Measurements from ENCODE around the gene PTPRN2. TPM values are rescaled to one million over a fixed set of nuclear protein-coding genes. Genes with fewer than 3 reads are reported as not detected.
A peak's percentile ranks its signal among the peaks of the same experiment; 100 is the strongest.

PTPRN2 gene
- total and polyA plus RNA-seq, 2 donors from 2014 or later, result 4.8 to 6.2 TPM

GRCh38 chr7:158272091-158272490 is 315.5 kb downstream of the PTPRN2 start:
- Histone ChIP-seq H3K4me3 (ENCODE audit: low read length in 3 of 3) (no peak overlapping the region), H3K27ac (ENCODE audit: low read depth in 2 of 2, low read length in 2 of 2) (no peak overlapping the region), H3K36me3 (ENCODE audit: control insufficient read depth in 2 of 3, insufficient read depth in 3 of 3, low read length in 3 of 3) (no peaks in the 10 kb centered on the region), H3K4me1 (ENCODE audit: control insufficient read depth in 2 of 3, insufficient read depth in 2 of 3, low read depth in 1 of 3, low read length in 3 of 3) (no peaks in the 10 kb centered on the region), H3K9ac (ENCODE audit: low read length in 3 of 3) (no peak overlapping the region), H3K27me3 (ENCODE audit: control insufficient read depth, insufficient read depth, low read length) (no peaks in the 10 kb centered on the region), H3K9me3 (ENCODE audit: control insufficient read depth in 2 of 3, insufficient read depth in 1 of 3, low read length in 3 of 3) (no peaks in the 10 kb centered on the region)
- no peak for TF ChIP-seq CTCF (IDR thresholded peaks at IDR 0.05; ENCODE audit: borderline replicate concordance, extremely low read depth, insufficient read depth)
- FAIRE-seq (no peak), DNase-seq (no peak)
- intact Hi-C loops (cut with DNase I), result no loop called here

GRCh38 chr7:158271646-158272045 is 316.0 kb downstream of the PTPRN2 start:
- Histone ChIP-seq H3K9ac (ENCODE audit: low read length in 3 of 3) (no peak overlapping the region), H3K36me3 (ENCODE audit: control insufficient read depth in 2 of 3, insufficient read depth in 3 of 3, low read length in 3 of 3) (no peaks in the 10 kb centered on the region), H3K27ac (ENCODE audit: low read depth in 2 of 2, low read length in 2 of 2) (no peak overlapping the region), H3K9me3 (ENCODE audit: control insufficient read depth in 2 of 3, insufficient read depth in 1 of 3, low read length in 3 of 3) (no peaks in the 10 kb centered on the region), H3K27me3 (ENCODE audit: control insufficient read depth, insufficient read depth, low read length) (no peaks in the 10 kb centered on the region), H3K4me3 (ENCODE audit: low read length in 3 of 3) (no peak overlapping the region), H3K4me1 (ENCODE audit: control insufficient read depth in 2 of 3, insufficient read depth in 2 of 3, low read depth in 1 of 3, low read length in 3 of 3) (no peaks in the 10 kb centered on the region)
- no peak for FAIRE-seq
- intact Hi-C loops (cut with DNase I), result no loop called here
- no peak for TF ChIP-seq CTCF (IDR thresholded peaks at IDR 0.05; ENCODE audit: borderline replicate concordance, extremely low read depth, insufficient read depth)
- DNase-seq, result no peak

GRCh38 chr7:158270856-158271413 is 316.7 kb downstream of the PTPRN2 start:
- no peak for FAIRE-seq
- Histone ChIP-seq H3K9ac (ENCODE audit: low read length in 3 of 3) (no peak overlapping the region), H3K27me3 (ENCODE audit: control insufficient read depth, insufficient read depth, low read length) (no peaks in the 10 kb centered on the region), H3K9me3 (ENCODE audit: control insufficient read depth in 2 of 3, insufficient read depth in 1 of 3, low read length in 3 of 3) (no peaks in the 10 kb centered on the region), H3K4me1 (ENCODE audit: control insufficient read depth in 2 of 3, insufficient read depth in 2 of 3, low read depth in 1 of 3, low read length in 3 of 3) (no peaks in the 10 kb centered on the region), H3K36me3 (ENCODE audit: control insufficient read depth in 2 of 3, insufficient read depth in 3 of 3, low read length in 3 of 3) (no peaks in the 10 kb centered on the region), H3K4me3 (ENCODE audit: low read length in 3 of 3) (no peak overlapping the region), H3K27ac (ENCODE audit: low read depth in 2 of 2, low read length in 2 of 2) (no peak overlapping the region)
- intact Hi-C loops (cut with DNase I), result no loop called here
- no peak for TF ChIP-seq CTCF (IDR thresholded peaks at IDR 0.05; ENCODE audit: borderline replicate concordance, extremely low read depth, insufficient read depth)
- DNase-seq, result peak in 1 of 5 donors; percentile 75

All from kidney (tissue), 14 donors.